HG03103 (cell line): Measurements from ENCODE around the gene PKLR.
"Not testable (repeated sequence)": the region's sequence is repeated elsewhere in the genome, so short reads cannot be mapped to it uniquely, and the experiment has no call there.

ENCODE experiments used
- ATAC-seq: cut with Tn5 transposase; IDR thresholded peaks from one replicate; pipeline ENCODE4 v1.9.1; 2021; ENCODE audit warnings: low read depth; ENCODE audit not compliant: unreplicated experiment

Gene PKLR

DNA sequence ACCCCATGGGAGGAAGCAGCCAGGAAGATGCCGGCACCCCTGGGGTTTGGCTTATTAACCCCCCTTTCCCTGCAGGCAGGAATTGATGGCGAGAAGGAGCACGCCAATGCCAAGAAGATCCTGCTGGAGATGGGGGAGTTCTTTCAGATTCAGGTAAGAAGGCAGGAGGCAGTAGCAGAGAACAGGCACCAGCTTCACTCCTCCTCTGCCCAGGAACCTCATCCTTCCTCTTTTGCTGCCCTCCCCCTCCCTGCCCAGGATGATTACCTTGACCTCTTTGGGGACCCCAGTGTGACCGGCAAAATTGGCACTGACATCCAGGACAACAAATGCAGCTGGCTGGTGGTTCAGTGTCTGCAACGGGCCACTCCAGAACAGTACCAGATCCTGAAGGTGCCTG is 18.3 kb upstream of the PKLR start:
- no peak for ATAC-seq

DNA sequence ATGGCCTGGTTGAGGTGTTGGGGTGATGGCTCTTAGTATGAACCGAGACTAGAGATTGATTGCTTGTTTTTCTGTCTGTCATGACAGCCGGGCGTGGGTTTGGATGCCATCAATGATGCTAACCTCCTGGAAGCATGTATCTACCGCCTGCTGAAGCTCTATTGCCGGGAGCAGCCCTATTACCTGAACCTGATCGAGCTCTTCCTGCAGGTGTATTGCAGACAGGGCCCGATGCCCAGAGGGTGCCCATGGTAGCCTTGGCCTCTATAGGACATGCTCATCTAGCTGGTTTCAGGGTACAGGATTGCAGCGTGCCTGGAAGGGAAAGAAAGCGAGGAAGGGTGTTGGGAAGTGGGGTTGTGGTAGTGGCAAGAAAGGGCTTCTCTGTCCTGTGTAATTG is 16.8 kb upstream of the PKLR start:
- ATAC-seq: no peak

DNA sequence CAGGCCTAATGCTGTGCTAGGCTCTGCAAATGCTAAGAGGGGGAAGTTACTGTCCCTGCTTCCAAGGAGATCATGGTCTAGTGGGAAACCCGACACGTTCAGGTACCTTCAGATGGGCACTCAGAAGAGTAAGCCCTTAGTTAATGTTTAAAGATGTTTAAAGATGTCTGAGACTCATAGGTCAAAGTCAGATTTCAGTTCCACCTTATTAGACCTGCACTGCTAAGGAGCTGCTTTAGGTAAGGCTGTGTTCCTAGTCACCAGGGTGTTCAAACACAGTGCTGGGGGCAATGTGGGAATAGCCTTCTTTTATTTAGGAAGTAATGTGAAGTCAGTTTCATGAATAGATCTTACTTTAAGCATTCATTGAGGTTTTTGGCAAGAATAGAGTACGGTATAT is 15.7 kb upstream of the PKLR start:
- ATAC-seq: no peak

DNA sequence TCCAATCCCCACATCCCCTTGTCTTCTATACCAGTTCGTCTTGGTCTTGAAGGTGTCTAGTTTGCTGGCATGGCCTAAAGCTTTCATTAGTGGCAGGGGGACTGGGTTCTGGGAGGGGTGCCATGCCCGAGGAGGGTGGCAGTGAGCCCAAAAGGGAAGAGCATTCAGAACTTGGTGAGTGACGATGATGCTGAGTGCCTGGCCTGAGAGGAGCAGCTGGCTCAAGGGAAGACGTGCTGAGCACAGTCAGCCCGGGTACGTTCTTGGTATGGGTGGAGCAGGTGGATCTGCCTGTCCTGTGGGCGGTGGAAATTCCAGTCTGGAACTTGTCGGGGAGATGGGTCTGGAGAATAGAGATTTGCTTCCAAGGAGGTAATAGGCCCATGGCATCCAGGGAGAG is 12.0 kb upstream of the PKLR start:
- no peak for ATAC-seq

DNA sequence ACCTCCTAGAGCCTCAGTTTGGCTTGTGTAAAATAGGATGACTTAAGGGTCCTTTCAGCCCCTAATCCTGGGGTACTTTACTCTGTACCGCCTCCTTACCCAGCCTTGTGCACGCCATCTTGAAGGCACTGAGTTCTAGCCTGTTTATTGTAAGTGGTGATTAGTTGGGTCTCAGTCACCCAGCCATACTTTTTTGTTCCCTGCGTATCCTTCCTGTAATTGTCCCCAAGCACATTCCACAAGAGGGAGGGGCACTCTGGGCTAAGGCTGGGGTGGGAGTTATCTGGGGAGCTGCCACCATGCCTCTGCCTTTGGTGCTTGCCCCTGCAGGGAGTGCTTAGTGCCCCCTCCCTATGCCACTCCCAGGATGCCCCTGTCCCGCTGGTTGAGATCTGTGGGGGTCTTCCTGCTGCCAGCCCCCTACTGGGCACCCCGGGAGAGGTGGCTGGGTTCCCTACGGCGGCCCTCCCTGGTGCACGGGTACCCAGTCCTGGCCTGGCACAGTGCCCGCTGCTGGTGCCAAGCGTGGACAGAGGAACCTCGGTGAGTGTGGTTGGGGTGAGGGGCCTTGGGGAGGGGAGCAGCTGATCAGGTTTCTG is 8.3 kb upstream of the PKLR start:
- no peak for ATAC-seq

DNA sequence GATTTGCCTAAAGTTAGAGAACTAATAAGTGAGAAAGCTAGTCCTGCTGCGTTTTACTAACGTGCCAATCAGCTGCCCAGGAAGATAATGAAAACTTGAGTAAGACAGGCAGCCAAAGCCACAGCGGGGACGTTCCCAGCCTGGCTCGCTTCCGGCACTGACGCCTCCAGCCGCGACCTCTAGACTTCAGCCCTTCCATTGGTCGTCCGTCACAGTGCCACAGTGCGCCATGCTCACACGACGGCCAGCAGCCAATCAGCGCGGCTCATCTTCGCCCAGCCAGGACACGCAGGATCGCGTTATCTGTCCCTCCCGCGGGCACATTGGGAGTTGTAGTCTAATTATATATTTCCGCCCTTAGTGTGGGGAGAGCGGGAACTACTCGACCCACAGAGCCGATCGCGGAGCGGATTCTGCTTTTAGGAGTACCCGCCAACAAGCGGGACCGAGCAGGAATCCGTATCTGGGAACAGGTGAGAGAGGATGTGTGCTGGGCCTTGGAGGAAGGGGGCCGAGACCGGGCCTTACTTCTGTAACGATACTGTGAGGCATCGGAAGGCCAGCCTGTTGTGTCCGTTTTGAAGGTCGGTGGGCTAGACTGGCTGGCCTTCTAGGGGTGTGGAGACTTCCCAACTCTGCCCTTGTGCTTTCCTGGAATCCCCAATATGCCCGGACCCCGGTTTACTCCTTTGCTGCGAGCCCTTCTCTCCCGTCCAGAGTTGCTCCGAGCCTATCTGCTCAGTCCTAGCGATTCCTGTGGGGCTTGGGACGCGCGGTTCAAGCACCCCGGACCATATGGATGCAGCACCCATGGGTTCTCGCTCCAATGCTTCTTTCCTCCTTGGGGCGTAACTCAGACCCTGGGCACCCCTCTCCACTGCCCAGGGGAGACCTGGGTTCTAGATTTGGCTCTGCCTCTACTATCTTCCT is 7.5 kb upstream of the PKLR start, which contains the start of gene FDPS:
TSS of gene FDPS (plus strand) at position 374 of the 930 bp plus-strand sequence. CDS start 924 bp downstream, outside the sequence.
- ATAC-seq: peak; percentile 94

DNA sequence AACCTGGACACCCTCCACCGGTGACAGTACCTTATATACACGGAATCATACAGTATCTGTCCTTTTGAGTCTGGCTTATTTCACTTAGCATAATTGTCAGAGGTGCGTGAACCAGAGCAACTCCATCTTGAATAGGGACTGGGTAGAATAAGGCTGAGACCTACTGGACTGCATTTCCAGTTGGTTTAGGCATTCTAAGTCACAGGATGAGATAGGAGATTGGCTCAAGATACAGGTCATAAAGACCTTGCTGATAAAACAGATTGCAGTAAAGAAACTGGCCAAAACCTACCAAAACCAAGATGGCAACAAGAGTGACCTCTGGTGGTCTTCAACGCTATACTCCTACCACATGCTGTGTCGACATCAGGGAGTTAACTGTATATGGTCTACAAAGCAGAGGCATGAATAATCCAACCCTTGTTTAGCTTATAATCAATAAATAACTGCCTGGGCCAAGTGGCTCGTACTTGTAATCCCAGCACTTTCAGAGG is 6.1 kb upstream of the PKLR start:
- no peak for ATAC-seq

DNA sequence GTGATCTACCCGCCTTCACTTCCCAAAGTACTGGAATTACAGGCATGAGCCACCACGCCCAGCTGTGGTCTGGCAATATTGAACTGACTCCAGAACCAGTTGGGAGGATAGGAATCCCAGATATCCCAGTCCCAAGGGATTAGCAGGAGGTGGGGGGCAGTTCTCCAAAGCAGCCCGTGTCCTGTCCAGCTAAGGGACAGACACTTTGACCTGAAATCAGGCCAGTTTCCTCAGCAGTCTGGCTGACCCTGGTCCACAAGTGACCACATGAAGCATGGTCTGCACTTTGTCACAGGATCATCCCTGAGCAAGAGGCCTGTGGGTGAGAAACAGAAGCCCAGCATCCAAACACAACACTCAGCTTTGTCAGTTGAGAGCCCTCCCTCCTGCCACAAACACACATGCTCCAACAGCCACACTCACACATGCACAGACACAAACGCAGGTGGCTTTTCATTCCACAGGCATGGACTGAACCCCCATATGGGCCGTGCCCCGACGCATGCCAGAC is 4.7 kb upstream of the PKLR start:
- ATAC-seq: no peak

DNA sequence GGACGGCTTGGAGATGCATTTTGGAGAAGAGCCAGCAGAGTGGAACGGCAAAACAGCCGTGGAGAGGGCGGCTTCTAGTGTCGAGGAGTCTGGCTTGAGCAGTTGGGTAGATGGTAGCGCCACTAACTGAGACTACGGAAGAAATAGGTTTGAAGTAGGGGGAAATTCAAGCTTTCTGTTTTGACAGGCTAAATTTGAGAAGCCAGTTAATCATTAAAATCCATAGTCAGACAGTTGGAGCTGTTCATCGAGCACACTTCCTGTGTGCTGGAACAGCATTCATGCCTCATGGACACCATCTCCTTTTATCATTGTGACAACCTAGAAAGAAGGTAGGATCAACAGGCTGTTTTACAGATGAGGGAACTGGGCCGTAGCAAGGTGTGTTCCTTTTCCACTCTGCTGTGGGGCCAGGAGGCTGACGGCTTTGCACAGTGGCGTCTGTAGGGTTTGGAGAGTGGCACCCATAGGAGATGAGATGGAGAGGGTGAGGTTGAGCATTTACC is 3.4 kb upstream of the PKLR start:
- ATAC-seq: no peak

DNA sequence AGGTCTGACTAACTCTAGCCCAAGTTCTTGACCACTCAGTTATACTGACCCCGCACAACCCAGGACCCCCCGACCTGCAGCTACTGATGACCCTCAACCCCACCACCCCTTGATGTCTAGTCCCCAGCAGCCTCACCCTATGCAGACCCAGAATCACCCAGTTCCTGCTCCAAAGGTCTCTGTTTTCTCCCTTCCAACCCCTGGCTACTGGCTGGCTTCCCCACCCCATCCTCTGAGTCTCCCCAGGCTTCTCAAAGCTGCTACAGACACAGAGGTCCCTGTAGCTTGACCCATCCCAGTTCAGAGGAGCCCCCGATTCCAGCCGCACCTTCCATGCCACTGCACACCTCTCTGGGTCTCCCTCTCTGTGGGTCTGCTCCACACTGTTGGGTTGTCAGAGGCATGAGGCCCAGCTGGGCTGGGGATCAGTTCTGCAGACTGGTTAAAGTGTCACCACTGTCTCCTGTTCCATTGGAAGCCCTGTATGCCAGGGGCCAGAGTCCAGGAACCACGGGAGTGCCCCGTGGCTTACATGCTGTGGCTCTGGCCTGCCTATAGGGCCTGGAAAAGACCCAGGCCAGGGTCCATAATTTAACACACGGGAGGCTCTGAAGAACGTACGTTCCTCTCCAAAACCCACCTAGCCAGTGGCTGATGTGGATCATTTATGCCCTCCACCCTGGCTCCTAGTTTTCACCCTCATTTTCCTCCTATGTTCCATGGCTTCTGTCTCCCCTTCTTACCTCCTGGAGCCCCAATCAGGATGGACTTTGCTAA is 497 bp downstream of the PKLR start:
- no peak for ATAC-seq

DNA sequence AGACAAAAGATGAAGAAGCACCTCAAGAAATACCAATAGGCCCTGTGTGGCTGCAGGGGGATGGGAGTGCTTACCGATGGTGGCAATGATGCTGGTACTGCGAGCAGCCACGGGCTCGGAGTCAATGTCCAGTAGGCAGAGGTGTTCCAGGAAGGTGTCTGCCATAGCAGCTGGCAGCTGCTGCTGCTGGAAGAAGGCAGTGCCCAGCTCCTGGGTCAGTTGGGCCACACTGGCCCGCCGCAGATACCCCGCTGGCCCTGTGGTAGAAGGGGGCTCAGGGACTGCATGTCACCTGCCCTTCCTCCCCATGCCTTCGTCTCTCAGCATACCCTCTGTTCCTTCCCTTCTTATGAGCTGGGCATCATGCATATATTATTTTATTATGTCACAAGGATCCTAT is 1.2 kb downstream of the PKLR start:
- no peak for ATAC-seq

DNA sequence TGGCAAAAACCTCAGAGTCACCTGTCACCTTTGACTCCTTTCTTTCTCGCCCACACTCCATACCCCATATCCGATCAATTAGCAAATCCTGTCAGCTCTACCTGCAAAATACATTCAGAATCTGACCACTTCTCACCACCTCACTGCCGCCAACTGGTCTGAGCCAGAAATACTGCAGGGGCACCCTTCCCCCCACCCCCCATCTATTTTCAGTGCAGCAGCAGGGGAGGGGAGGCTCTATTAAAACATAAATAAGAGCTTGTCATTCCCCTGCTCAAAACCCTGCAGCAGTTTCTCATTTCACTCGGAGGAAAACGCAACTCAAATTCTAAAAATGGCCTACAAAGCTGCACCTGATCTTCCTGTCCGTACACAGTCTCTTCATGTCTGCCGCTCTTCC is 3.9 kb downstream of the PKLR start:
- no peak for ATAC-seq

DNA sequence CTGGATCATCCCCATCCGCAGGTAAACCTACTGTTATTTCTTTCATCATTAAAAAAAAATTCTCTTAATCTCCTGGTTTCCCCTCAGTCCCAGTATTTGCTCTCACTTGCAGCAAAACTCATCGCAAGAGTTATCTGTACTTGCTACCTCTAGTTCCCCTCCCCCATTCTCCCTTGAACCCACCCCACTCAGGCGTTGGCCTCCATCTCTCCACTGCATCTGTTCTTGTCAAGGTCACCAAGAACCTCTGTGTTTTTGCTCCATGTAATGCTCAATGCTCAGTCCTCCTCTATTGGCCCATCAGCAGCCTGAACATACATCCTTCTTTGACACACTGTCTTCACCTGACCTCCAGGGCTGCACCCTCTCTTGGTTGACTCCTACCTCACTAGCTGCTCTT is 4.6 kb downstream of the PKLR start:
- ATAC-seq: no peak

DNA sequence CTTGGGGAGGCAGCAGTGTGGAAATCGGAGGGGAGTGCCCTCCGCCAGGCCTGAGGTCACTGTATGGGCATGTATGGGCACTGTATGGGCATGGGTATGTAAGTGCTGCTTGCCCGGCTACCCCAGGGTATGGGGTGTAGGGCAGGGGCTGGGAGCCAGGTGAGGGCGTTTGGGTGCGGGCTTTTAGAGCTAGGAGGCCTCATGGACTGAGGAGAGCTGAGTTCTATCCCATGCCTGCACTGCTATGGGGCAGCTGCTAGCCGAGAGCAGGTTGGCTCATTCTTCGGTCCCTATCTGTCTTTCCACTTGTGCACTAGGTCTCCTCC is 5.3 kb downstream of the PKLR start:
- no peak for ATAC-seq

DNA sequence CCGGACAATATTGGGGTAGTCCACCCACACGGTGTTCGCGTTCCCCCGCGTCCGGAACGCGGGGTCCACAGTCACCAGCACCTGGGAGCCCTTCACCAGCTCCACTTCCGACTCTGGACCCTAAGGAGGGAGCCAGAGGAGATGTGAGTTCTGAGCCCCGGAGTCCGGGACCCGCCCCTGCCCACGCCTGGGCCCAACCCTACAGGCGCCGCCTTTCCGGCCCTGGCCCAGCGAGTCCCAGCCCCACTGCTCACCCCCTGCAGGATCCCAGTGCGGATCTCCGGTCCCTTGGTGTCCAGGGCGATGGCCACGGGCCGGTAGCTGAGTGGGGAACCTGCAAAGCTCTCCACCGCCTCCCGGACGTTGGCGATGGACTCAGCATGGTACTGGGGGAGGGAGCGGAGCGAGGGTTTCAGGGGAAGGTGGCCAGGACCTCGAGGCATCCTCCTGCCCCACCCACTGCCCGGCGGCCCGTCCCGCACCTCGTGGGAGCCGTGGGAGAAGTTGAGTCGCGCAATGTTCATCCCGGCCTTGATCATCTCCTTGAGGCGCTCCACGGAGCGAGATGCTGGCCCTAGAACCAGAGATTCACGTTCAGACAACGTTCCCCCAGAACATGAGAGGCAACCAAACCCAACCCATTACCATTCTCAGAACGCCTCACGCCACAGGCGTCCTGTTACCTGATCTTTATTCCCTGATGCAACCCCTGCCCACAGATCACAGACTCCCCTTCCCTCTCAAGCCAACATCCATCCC is 5.9 kb downstream of the PKLR start:
- no peak for ATAC-seq

DNA sequence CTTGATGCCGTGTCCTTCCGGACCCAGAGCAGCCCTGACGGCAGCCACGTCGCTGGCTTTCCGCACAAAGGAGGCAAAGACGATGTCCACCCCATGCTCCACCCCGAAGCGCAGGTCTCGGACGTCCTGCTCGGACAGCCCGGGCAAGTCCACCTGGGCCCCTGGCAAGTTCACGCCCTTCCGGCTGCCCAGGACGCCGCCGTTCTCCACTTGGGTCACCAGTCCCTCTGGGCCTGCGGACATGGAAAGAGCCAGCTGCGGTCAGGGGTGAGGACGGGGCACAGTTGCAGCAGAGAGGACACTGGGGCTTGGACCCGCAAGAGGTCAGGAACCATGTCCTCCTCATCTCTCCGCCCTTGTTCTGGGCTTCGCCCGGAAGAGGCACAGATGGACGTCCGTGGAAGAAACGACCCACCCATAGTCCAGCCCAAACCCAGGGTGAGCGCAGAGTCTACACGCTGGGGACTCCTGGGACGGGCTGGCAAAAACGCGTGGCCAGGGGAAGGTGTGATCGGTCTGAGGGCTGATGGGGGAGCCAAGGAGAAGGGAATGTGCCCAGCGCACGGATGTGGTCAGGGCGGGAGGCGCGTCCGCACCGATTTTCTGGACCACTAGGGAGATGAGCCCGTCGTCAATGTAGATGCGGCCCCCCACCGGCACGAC is 6.6 kb downstream of the PKLR start:
- no peak for ATAC-seq

DNA sequence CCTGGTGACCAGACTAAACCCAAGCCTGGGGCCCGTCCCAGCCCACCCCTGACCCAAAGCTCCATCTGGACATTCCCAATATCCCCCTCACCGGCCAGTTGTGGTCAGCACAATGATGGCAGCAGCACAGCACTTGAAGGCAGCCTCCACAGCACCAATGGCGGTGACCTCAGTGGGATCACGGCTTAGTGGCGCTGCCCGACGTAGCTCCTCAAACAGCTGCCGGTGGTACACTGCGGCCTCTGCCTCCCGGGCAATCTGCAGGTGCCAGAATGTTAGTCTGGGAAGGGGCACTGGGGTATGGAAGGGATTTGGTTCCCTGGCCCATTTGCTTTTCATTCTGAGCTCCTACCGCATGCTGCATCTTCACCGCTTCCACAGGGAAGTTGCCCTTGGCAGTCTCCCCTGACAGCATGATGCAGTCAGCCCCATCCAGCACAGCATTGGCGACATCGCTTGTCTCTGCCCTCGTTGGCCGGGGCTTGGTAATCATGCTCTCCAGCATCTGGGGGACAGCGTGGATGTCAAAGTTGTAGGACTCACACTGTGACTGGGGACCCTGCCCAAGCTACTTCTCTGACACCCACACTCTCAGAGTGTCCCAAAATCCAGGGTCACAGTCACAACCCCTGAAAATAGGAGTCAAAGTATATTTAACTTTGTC is 8.0 kb downstream of the PKLR start:
- ATAC-seq: no peak

DNA sequence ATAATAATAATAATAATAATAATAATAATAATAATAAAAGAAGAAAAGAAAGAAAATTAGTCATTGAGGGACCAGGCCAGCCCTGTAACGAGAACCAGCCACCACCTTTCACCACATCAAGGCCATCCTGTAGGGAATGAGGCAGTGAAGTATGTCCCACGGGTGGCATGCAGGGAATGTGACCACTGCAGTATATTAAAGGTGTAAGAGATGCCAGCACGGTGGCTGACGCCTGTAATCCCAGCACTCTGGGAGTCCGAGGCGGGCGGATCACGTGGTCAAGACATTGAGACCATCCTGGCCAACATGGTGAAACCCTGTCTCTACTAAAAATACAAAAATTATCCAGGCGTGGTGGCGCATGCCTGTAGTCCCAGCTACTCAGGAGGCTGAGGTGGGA is 10.2 kb downstream of the PKLR start:
- ATAC-seq: not testable (repeated sequence)

DNA sequence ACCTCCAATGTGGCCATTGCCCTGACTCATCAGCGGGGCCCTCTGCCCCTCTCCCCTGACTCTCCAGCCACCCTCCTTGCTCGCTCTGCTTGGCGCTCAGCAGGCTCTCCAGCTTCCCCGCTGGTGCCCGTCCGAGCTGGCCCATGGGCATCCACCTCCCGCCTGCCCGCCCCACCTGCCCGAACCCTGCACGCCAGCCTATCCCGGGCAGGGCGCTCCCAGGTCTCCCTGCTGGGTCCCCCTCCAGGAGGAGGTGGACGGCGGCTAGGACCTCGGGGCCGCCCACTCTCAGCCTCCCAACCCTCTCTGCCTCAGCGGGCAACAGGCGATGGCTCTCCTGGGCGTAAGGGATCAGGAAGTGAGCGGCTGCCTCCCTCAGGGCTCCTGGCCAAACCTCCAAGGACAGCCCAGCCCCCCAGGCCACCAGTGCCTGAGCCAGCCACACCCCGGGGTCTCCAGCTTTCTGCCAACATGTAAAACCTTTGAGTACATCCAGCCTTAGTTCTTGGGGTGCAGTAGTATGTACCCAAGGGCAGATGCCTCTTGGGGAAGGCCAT is 13.2 kb downstream of the PKLR start:
- ATAC-seq: no peak
